22Rv1 (cell line): Measurements from ENCODE around the gene L2HGDH.

Experiments
- H3K27ac ChIP-seq: fragments of 450-650 bp; 2 replicates; pipeline ENCODE4 v1.5.1; 2017
- CTCF ChIP-seq: fragments of 450-650 bp; IDR thresholded peaks from 2 replicates; pipeline ENCODE4 v1.5.1; 2017; ENCODE audit warnings: mild to moderate bottlenecking
- ZFX ChIP-seq: fragments of 450-650 bp; IDR thresholded peaks from 2 replicates; pipeline ENCODE4 v1.6.1; 2017; ENCODE audit warnings: antibody characterized with exemption, borderline replicate concordance

The L2HGDH gene

GRCh38 chr14:50222055-50222613, 89.9 kb downstream of the L2HGDH start:
- H3K27ac ChIP-seq = no peak overlapping the region
- no peak for TF ChIP-seq CTCF
- TF ChIP-seq ZFX = no peak

GRCh38 chr14:50218501-50218900, 93.5 kb downstream of the L2HGDH start:
- TF ChIP-seq CTCF = no peak
- TF ChIP-seq ZFX = no peak

GRCh38 chr14:50215416-50215815, 96.6 kb downstream of the L2HGDH start:
- no peak for TF ChIP-seq CTCF
- TF ChIP-seq ZFX = no peak
- no peak overlapping the region for H3K27ac ChIP-seq

More at GRCh38 chr14:50218501-50218900, 93.5 kb downstream of the L2HGDH start:
- H3K27ac ChIP-seq = no peak overlapping the region

- TF ChIP-seq ZFX (no peak), CTCF (no peak)
- H3K27ac ChIP-seq = no peak overlapping the region
Measured at GRCh38 chr14:50213795-50214194, 98.2 kb downstream of the L2HGDH start.

GRCh38 chr14:50212726-50213125, 99.3 kb downstream of the L2HGDH start:
- no peak for TF ChIP-seq ZFX
- TF ChIP-seq CTCF = no peak
- H3K27ac ChIP-seq = no peak overlapping the region

GRCh38 chr14:50210074-50210473, 102.0 kb downstream of the L2HGDH start:
- no peak for TF ChIP-seq ZFX
- TF ChIP-seq CTCF = no peak
- H3K27ac ChIP-seq = no peak overlapping the region

GRCh38 chr14:50198499-50198898, 113.5 kb downstream of the L2HGDH start:
- no peak overlapping the region for H3K27ac ChIP-seq
- TF ChIP-seq CTCF (no peak), ZFX (no peak)
